ENCODE data around the gene PLAC8.
"Not testable (repeated sequence)": the region's sequence is repeated elsewhere in the genome, so short reads cannot be mapped to it uniquely, and the experiment has no call there.

Gene PLAC8, protein sequence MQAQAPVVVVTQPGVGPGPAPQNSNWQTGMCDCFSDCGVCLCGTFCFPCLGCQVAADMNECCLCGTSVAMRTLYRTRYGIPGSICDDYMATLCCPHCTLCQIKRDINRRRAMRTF

DNA sequence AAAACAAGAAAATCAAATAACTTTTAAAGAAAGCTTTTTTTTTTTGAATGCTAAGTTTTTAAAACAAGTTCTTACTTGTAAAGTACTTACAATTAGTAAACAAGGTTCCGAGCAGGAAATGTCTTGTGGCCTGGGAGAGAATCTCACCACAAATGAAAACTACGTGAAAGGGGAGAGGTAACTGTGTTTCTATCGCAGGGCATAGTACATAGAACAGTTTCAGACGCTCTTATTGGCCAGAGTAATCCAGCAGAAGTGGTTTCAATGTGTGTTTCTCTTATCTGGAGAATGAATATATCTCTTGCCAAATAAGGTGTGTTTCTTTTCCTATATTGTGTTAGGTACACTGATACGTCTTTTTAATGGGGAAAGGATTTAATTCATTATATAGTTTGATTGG is at the start of gene PLAC8:
TSS of gene PLAC8 (minus strand) at position 154 of the 400 bp plus-strand sequence. CDS start 6,808 bp downstream, outside the sequence.
- DNase-seq (ENCODE audit: low read depth in 2 of 2) = no peak

DNA sequence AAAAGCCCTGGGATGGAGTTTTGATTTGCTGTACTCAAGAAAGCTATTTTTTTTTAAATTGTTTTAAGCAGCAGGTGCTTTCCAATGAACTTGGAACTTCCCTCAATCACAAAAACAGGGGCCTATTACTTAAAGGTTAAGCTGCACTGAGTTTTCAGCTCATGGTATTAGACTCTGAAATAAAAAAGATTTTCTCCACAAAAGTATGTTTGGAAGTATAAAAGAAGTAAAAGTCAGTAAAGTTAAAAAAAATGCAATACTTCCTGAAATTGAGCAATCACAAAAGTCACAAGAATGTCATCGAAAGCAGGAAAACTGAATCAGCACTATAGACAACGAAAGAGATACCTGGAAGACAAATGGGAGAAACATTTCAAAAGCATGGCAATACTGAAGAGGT is 38.9 kb upstream of the PLAC8 start:
- no peak for DNase-seq (ENCODE audit: low read depth in 2 of 2)

DNA sequence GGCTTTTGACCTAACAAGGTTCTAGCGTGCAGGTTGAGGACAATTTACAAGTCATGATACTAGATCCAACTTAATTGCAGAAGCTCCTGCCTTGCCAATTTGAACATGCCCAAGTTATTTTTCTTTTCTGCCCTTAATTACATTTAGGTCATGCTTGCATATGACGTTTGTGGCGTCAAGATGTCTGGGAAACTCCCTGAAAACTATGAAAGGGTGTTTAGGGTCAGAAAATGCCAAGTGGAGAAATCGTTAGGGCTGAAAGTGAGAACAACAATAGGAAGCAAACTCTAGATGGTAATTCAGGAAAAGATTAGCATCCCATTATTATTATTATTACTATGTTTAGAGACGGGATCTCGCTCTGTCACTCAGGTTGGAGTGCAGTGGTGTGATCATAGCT is 38.2 kb upstream of the PLAC8 start:
- no peak for DNase-seq (ENCODE audit: low read depth in 2 of 2)

DNA sequence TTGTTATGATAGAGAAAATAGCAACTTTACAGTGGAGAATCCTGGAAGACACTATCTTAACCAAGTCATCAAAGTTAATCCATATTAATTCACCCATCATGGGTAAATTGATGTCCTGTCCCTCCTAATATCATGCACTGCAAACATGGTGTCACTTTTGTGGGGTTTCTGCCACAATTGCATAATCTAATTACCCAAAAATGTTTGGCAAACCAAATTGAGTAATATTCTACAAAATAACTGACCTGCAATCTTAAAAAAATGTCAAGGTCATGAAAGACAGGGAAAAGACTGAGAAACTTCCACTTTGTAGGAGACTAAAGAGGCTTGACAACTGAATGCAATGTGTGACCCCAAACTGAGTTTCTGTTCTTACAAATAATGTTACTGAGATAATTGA is 37.1 kb upstream of the PLAC8 start:
- no peak for DNase-seq (ENCODE audit: low read depth in 2 of 2)

DNA sequence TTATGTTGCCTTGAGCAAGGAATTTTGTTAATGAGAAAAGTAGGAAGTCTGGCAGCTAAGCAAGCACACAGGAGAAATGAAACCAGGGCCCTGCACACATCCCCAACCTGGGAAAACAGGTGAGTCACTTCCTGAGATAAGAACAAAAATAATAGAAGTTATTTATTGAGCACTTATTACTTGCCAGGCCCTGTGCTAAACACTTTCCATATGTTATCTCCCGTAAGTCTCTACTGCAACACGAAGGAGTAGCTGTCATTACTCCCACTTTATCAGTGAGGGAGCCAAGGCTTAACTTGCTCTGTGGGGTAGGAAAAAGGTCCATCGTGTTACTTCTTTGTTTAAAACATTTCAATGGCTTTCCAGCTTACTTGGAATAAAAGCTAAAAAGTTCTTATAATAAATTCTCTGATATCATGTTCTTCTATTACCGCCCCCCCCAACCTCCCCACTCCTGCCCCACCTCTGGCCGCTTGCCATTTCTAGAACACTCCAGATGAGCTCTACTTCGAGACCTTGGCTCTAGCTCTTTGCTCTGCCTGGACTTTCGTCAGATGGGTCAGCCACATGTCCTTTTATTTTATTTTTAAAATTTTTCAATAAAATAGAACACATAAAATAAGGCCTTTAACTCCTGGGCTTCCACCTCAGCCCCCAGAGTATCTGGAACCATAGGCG is 36.3 kb upstream of the PLAC8 start:
- DNase-seq (ENCODE audit: low read depth in 2 of 2) = no peak

DNA sequence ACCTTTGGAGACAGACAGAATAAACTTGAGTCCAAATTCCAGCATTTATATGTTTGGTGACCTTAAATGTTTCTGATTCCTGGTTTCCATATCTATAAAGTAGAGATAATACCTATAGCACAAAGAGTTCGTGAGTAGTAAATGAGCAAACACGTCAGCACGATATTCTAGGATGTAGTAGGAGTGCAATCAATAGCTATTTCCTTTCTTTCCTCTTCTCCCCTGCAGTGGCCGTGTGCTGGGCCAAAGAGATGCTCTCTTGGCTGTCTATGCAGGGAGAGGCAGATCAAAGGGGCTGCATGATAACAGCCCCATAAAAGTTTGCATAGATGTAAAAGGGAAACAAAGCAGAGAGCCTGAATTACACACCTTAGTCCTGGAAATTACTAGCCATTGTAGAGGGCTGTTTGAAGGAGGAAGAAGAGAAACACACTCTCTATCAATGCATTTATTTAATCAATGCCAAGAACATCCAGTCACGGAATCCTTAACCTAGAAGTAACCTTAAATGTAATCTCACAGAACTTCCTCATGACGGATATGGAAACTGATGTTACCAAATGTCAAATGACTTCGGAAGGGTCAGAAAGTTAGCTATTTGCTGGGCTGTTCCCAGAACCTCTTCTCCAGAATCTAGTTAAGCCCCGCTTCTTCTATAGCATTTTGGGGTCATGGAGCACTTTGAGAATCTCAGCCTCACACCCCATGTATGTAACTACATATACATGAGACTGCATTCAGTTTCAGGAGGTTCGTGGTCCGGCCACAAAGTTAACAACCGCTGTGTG is 35.5 kb upstream of the PLAC8 start:
- no peak for DNase-seq (ENCODE audit: low read depth in 2 of 2)

DNA sequence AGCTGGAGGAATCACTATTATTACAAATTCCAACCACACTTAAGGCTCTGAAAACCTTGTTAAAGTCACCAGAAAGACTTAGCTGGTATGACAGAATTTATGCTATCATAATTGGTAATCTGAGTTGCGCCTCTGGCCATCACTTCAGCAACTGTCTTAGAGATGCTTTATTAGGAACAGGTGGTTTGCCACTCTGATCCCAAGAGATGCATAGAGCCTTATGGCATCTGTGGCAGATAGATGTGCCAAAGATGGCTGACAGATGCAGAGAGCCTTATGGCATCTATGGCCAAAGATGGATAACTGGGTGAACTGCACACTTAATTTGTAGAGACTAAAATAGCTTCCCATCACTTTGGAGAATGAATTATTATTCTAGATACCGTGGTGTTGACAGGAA is 32.3 kb upstream of the PLAC8 start:
- no peak for DNase-seq (ENCODE audit: low read depth in 2 of 2)

DNA sequence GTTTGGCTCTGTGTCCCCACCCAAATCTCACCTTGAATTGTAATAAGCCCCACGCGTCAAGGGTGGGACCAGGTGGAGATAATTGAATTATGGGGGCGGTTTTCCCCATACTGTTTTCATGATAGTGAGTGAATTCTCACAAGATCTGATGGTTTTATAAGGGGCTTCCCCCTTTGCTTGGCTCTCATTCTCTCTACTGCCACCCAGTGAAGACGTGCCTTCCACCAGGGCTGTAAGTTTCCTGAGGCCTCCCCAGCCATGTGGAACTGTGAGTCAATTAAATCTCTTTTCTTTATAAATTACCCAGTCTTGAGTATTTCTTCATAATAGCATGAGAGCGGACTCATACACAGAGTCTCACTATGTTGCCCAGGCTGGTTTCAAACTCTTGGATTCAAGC is 31.2 kb upstream of the PLAC8 start:
- DNase-seq (ENCODE audit: low read depth in 2 of 2) = not testable (repeated sequence)

DNA sequence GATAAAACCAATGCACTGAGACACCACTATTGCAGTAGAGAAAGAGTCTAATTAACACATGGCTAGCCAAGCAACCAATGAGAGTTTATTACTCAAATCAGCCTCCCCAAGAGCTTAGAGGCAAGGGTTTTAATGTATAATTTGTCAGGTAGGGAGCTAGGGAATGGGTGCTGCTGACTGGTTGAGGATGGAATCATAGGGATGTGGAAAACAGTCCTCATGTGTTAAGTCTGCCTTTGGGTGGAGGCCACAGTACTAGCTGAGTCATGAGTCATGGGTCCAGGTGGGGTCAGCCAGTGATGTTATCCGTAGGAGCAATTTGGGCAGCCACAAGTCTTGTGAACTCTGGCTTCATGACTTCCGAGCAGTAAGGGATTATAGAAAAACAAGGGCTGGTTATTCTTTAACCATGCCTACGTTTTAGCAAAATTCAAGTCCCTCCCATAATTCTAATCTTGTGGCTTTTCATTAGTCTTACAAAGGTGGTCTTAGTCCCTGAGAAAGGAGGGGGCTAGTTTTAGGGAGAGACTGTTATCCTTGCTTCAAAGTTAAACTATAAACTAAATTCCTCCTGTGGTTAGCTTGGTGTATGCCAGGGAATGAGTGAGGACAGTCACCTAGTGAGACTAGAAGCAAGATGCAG is 25.1 kb upstream of the PLAC8 start:
- no peak for DNase-seq (ENCODE audit: low read depth in 2 of 2)

DNA sequence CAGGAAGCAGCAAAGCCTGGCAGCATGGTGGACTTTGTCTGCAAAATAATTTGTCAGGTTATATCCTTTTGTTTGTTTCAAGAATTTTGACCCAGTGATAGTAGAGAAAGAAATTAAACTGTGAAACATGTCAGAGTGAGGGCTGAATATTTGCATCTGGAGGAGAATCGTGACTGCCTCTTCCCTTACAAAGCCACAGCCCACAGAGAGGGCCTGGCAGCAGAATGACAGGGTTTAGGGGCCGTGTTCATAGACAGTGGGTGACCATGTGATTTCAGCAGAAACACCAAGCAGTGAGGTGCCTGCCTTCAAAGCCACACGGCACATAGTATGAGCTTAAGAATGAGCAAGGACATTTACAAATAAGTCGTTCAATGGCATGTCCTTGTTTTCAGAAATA is 24.4 kb upstream of the PLAC8 start:
- DNase-seq (ENCODE audit: low read depth in 2 of 2) = no peak

DNA sequence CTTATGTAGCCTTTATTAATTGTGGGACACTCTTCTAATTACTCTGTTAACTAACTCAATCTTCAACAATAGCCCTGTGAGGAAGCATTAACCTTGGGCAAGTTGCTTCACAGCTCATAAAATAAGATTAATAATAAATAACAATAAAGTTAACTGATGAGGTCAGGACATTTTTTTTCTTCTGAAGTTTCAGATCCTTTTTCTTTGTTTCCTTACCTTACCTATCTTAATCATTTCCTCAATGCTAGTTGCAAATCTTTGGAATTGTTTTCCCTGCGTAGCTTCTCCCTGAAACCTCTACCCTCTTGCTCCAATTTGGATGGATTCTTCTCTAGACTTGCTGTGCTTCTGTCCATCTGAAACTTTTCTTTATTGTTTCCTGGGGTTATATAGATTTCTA is 17.5 kb upstream of the PLAC8 start:
- DNase-seq (ENCODE audit: low read depth in 2 of 2) = no peak

DNA sequence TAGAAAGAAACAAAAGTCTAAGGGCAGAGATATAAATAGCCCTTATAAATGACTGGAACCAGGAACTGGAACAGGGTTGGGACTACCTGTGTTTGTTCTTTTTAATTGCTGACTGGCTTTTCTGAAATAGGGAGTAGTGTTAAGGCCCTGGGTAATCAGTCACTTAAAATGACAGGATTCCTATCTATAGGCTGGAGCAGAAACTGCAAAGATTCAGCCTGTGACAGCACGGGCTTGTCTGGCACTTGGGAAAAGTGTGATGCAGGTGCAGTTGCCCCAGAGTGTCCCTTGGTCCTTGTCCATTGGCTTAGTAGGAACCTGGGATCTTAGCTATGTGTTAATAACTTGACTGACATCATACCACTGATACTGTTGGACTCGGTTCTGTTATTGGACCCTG is 14.7 kb upstream of the PLAC8 start:
- no peak for DNase-seq (ENCODE audit: low read depth in 2 of 2)

DNA sequence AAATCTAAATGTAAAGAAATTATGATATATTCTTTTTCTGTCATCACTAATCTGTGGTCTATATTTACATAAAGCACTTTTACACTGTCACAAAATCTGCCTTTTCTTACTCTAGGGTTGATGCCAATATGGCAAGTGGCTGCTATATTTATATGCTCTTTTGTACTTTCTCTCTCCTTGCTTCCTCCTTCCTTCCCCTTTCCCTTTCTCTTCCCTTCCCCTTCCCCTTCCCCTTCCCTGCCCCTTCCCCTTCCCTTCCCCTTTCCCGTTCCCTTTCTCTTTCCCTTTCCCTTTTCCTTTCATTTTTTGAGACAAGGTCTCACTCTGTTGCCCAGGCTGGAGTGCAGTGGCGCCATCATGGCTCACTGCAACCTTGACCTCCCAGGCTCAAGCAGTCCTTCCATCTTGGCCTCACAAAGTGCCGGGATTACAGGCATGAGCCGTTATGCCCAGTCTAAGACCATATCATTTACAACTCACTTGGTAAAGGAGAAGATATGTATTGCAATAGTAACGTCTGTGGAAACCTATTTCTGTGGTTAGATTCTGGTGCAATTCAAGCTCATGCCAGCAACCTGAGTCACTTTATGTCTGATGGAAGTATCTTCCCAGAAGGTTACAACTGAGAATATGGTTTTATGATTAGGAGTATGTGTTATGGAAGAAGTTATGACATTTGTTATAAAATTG is 13.9 kb upstream of the PLAC8 start:
- DNase-seq (ENCODE audit: low read depth in 2 of 2) = no peak

DNA sequence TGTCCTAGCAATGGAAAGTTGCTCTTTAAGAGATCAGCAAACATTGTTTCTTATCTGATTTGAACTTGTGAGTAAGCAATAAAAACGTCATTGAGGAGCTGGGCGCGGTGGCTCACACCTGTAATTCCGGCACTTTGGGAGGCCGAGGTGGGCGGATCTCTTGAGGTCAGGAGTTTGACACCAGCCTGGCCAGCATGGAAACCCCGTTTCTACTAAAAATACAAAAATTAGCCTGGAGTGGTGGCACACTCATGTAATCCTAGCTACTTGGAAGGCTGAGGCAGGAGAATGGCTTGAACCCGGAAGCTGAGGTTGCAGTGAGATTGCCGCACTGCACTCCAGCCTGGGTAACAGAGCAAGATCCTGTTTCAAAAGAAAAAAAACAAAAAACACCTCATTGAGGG is 11.2 kb upstream of the PLAC8 start:
- no peak for DNase-seq (ENCODE audit: low read depth in 2 of 2)

DNA sequence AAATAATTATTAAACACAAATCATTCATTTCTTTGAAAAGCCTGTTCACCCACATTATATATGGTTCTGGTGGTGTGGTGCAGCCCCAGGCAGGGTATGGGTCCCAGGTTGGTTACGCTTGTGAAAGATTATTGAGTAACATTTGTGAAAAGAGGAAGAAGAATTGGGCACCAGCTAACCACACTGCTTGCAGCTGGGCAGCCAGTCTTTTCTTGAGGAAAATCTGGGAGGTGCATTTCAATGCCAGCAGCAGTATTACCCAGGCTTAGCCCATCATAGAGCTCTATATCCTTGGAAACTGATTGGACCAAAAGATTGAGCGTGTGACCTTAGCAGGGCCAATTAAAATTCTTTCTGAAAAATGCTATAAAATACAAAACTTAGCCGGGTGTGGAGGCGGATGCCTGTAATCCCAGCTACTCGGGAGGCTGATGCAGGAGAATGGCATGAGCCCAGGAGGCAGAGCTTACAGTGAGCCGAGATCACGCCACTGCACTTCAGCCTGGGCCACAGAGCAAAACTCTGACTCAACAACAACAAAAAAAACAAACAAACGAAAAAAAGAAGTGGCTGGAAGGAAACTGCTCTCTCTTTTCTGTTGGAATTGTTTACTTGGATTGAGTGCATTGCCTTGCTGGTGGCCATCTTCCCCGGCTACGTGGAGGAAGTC is 9.7 kb upstream of the PLAC8 start:
- no peak for DNase-seq (ENCODE audit: low read depth in 2 of 2)

DNA sequence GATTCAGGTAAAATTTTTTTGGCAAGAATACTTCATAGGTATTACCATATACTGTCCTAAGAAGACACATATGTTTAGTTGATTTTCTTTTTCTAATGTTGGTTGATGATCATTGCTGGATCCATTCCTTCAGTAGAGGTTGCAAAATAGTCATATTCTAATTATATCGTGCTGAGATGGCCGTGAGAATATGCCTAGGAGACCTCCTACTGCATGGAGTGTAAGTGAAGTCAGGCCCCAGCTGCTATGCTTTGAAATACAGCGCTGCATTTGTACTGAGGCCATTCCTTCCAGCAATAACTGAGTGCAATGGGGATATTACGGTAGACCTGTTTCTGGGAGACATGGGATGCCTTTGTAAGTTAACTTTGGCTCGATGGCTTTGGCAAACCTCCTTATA is 6.7 kb upstream of the PLAC8 start:
- DNase-seq (ENCODE audit: low read depth in 2 of 2) = no peak

DNA sequence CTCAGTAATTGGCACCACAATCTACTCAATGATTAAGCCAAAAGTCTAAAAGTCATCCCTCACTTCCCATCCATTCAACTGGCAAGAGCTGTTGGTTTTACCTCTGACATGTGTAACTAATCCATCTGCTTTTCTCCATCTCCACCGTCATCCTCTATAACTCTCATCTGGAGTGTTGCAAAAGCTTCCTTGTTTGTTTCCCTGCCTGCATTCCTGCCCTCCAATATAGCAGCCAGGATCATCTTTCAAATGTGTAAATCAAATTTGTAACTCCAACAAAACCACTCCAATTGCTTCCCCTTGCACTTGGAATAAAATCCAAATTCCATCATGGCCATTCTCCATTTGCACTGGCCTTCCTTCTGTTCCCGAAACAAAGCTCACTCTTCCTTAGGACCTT is 4.3 kb upstream of the PLAC8 start:
- DNase-seq (ENCODE audit: low read depth in 2 of 2) = no peak

DNA sequence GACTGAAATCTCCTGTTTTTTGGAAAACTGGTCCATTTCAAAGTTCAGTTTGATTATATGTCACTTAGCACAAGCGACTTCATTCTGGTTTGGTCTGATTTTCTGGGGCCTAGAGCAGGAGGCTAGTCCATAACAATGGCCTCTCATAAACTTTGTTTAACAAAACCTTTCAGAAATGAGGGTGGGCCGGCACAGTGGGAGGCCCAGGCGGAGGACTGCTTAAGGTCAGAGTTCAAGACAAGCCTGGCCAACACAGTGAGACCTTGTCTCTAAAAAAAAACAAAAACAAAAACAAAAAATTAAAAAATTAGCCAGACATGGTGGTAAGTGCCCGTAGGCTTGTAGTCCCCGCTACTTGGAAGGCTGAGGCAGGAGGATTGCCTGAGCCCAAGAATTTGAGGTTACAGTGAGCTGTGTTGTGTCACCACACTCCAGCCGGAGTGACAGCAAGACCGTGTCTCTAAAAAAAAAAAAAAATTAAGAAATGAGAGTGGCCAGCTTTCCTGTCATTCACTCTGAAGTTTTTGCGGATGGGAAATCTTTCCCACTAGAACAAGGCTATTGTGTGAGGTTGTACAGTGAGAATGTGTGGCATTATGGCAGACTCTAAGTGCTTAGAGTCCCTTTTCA is 1.2 kb upstream of the PLAC8 start:
- DNase-seq (ENCODE audit: low read depth in 2 of 2) = no peak

DNA sequence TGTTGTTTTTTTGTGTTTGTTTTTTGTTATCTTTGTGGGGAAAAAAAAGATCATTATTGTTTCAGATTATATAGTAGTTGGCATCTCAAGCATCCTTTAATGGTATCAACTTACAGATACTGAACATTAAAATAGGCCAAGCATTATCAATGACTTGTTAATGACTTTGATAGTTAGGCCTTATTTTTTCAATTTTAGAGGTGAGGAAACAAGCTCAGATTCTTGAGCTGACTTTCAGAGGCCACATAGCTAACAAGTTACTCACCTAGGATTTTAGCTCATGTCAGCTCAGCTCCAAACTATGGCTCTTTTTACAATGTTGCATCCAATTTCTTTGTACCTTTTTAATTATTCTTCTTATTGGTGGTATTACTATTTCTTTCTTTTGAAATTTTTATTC is 471 bp upstream of the PLAC8 start:
- DNase-seq (ENCODE audit: low read depth in 2 of 2) = no peak

DNA sequence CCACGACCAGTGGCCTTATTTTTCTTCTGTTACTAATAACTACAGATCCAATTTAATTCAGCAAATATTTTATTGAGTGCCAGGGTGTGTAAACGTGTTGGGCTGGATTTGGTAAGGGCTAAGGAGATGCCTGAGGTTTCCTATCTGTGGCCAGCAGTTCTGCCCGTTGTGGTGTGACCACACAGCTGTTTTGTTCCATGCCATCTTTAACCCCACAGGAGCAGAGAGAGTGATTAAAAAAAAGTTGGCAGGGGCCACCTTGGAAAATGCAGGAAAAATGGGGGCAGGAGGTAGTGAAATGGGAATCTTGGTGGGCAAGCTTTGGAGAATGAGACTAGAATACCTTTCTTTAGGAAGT is 1.1 kb downstream of the PLAC8 start:
- no peak for DNase-seq (ENCODE audit: low read depth in 2 of 2)
